Right lobe of liver (tissue), 6 donors: ENCODE data around the gene ERC2. TPM values are rescaled to one million over a fixed set of nuclear protein-coding genes. Genes with fewer than 3 reads are reported as not detected.

ENCODE experiments used
- ATAC-seq, 4 donors: fragments of 200-7000 bp; cut with Tn5 transposase; one replicate each; pipeline ENCODE4 v1.9.1; 2020; ENCODE audit warnings: mild to moderate bottlenecking in 4 of 4, moderate library complexity in 4 of 4
- DNase-seq, 3 donors: peaks; one replicate each; pipeline ENCODE4 v3.0.0-alpha.2; 2020
- H3K27ac ChIP-seq, 3 donors: fragments of 200-600 bp; one replicate each; pipeline ENCODE4 v1.8.0; 2022
- H3K27me3 ChIP-seq, 2 donors: fragments of 200-600 bp; one replicate each; pipeline ENCODE4 v1.8.0; 2022
- H3K36me3 ChIP-seq, 4 donors: fragments of 200-600 bp; sonication (generic) in 1 of 4; one replicate each; pipeline versions ENCODE4 v1.5.1 to v1.8.0; 2017 to 2022; ENCODE audit warnings: control low read depth in 1 of 4
- H3K4me1 ChIP-seq, 4 donors: fragments of 200-600 bp; sonication (generic) in 1 of 4; one replicate each; pipeline versions ENCODE4 v1.5.1 to v1.8.0; 2017 to 2022; ENCODE audit warnings: control low read depth in 1 of 4
- H3K4me3 ChIP-seq, 3 donors: fragments of 200-600 bp; one replicate each; pipeline ENCODE4 v1.8.0; 2022
- H3K9me3 ChIP-seq, 4 donors: fragments of 200-600 bp; sonication (generic) in 1 of 4; one replicate each; pipeline versions ENCODE4 v1.5.1 to v1.8.0; 2017 to 2022; ENCODE audit warnings: control low read depth in 1 of 4
- POLR2A ChIP-seq: fragments of 450-650 bp; IDR thresholded peaks from one replicate; pipeline ENCODE4 v1.6.1; 2017; ENCODE audit warnings: antibody characterized with exemption, mild to moderate bottlenecking
- WGBS: methylation state at CpG from one replicate; pipeline ENCODE4 v1.1.6; 2018; ENCODE audit warnings: low coverage, low lambda C conversion rate; ENCODE audit not compliant: insufficient coverage; ENCODE audit errors: missing lambda C conversion rate; 5-methylcytosine and 5-hydroxymethylcytosine counted together
- intact Hi-C, 2 donors: fragments of 100-400 bp; cut with DNase I; formaldehyde crosslinking; loops; one replicate each; pipeline versions ENCODE4 v1.11.2 to v1.14.1; 2022
- total RNA-seq, 6 experiments: library from RNA; depleted of rRNA in 2 of 6; stranded (reverse); fragments of >200 nt in 2 of 6; fragmentation: NEBNext Ultra II Directional in 3 of 6; extraction: Animal tissue kit (Norgen Biotek cat#: 25700) in 3 of 6; gene quantifications; one replicate each; pipeline versions ENCODE4 v1.1.0 to v1.2.4, GENCODE V29; 2016 to 2023
- TF ChIP-seq, protein P1 (sequence below), 4 donors: fragments of 200-600 bp in 3 of 4; fragments of 450-650 bp in 1 of 4; IDR thresholded peaks; one replicate each; pipeline versions ENCODE4 v1.5.1 to v1.8.0; 2016 to 2022; ENCODE audit warnings: antibody characterized with exemption in 4 of 4, mild to moderate bottlenecking in 2 of 4
- donor health status: DM: no; HTN: yes; CAD: no.
- donor health status: DM: no; HTN: no; CAD: no.
- donor health status: DM: no; HTN: no; CAD: no.
- donor health status: DM: no; HTN: yes; CAD: no.
- donor health status: DM: no; HTN: yes; CAD: no.

The ERC2 gene
- total RNA-seq, 6 experiments from 2014 or later, result not detected

- Histone ChIP-seq H3K4me1 (no peaks in the 10 kb centered on the region), H3K27me3 (no peaks in the 10 kb centered on the region), H3K36me3 (no peaks in the 10 kb centered on the region), H3K27ac (no peak overlapping the region), H3K4me3 (no peak overlapping the region), H3K9me3 (no peaks in the 10 kb centered on the region)
- ATAC-seq, result no peak
- TF ChIP-seq POLR2A, result no peak
- TF ChIP-seq, protein P1, sequence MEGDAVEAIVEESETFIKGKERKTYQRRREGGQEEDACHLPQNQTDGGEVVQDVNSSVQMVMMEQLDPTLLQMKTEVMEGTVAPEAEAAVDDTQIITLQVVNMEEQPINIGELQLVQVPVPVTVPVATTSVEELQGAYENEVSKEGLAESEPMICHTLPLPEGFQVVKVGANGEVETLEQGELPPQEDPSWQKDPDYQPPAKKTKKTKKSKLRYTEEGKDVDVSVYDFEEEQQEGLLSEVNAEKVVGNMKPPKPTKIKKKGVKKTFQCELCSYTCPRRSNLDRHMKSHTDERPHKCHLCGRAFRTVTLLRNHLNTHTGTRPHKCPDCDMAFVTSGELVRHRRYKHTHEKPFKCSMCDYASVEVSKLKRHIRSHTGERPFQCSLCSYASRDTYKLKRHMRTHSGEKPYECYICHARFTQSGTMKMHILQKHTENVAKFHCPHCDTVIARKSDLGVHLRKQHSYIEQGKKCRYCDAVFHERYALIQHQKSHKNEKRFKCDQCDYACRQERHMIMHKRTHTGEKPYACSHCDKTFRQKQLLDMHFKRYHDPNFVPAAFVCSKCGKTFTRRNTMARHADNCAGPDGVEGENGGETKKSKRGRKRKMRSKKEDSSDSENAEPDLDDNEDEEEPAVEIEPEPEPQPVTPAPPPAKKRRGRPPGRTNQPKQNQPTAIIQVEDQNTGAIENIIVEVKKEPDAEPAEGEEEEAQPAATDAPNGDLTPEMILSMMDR (IDR thresholded peaks at IDR 0.05), result no peak
- intact Hi-C loops, result no loop called here
- DNase-seq, result no peak
Measured at GRCh38 chr3:55714057-55714456, 754.2 kb downstream of the ERC2 start.

DNA sequence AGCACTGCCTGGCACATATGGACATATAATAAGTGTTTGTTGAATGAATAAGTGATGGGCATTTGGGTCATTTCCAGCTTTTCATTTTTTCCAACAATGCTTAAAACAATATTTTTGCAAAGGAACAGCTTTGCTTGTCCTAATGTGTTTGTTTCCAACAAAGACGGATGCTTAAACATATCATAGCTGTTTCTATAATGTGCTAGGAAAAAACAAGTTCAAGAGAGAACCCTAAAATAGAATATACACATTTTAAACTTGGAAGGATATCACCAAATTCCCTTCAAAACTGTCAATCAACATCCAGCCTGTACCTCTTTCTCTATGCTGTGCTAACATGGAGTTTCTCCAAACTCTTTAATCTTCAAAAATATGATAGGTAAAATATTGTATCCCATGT lies 756.6 kb downstream of the ERC2 start:
- TF ChIP-seq POLR2A, result no peak
- TF ChIP-seq, protein P1 (IDR thresholded peaks at IDR 0.05), result no peak
- intact Hi-C loops, result no loop called here
- no peaks in the 10 kb centered on the region for H3K36me3 ChIP-seq

GRCh38 chr3:55709411-55710012 lies 758.8 kb downstream of the ERC2 start:
- Histone ChIP-seq H3K27me3 (no peaks in the 10 kb centered on the region), H3K27ac (no peak overlapping the region), H3K4me3 (no peak overlapping the region), H3K36me3 (no peaks in the 10 kb centered on the region), H3K9me3 (no peaks in the 10 kb centered on the region), H3K4me1 (no peaks in the 10 kb centered on the region)
- no peak for DNase-seq
- no peak for ATAC-seq
- TF ChIP-seq, protein P1 (IDR thresholded peaks at IDR 0.05), result no peak
- no peak for TF ChIP-seq POLR2A
- WGBS, result 69% methylated on average over 5 of the region's 8 CpGs
- intact Hi-C loops, result no loop called here

More for the DNA sequence above, 756.6 kb downstream of the ERC2 start:
- Histone ChIP-seq H3K4me1 (no peaks in the 10 kb centered on the region), H3K9me3 (no peaks in the 10 kb centered on the region), H3K4me3 (no peak overlapping the region), H3K27ac (no peak overlapping the region), H3K27me3 (no peaks in the 10 kb centered on the region)
- no peak for ATAC-seq
- DNase-seq, result no peak
- 42% methylated on average over 1 of the region's 1 CpG for WGBS

- 95% methylated on average over 7 of the region's 7 CpGs for WGBS
- intact Hi-C loops, result no loop called here
- Histone ChIP-seq H3K9me3 (no peaks in the 10 kb centered on the region), H3K36me3 (no peaks in the 10 kb centered on the region), H3K4me3 (no peak overlapping the region), H3K27ac (no peak overlapping the region), H3K4me1 (no peaks in the 10 kb centered on the region), H3K27me3 (no peaks in the 10 kb centered on the region)
- no peak for TF ChIP-seq POLR2A
- TF ChIP-seq, protein P1 (IDR thresholded peaks at IDR 0.05), result no peak
- DNase-seq (no peak), ATAC-seq (no peak)
Measured at GRCh38 chr3:55708921-55709320, 759.3 kb downstream of the ERC2 start.

- H3K36me3 ChIP-seq, result no peaks in the 10 kb centered on the region
- 72% methylated on average over 3 of the region's 3 CpGs for WGBS
- ATAC-seq (no peak), DNase-seq (no peak)
- H3K4me1 ChIP-seq, result no peaks in the 10 kb centered on the region
- no peak for TF ChIP-seq POLR2A
- TF ChIP-seq, protein P1 (IDR thresholded peaks at IDR 0.05), result no peak
- intact Hi-C loops, result no loop called here
- no peak overlapping the region for H3K4me3 ChIP-seq
- no peaks in the 10 kb centered on the region for H3K27me3 ChIP-seq
- H3K27ac ChIP-seq, result no peak overlapping the region
- H3K9me3 ChIP-seq, result no peaks in the 10 kb centered on the region
Measured at GRCh38 chr3:55708242-55708641, 760.0 kb downstream of the ERC2 start.
